Ishikawa (cell line): Measurements from ENCODE around the gene DAND5.

Experiments
- CEBPB ChIP-seq: IDR thresholded peaks from 2 replicates; pipeline ENCODE4 v1.6.1; 2012
- CREB1 ChIP-seq: IDR thresholded peaks from 2 replicates; pipeline ENCODE4 v1.6.1; 2012; ENCODE audit warnings: low read depth
- EGR1 ChIP-seq: IDR thresholded peaks from 2 replicates; pipeline ENCODE4 v1.6.1; 2012
- EP300 ChIP-seq: IDR thresholded peaks from 2 replicates; pipeline ENCODE4 v1.6.1; 2012; ENCODE audit warnings: borderline replicate concordance
- FOXM1 ChIP-seq: IDR thresholded peaks from 2 replicates; pipeline ENCODE4 v1.6.1; 2012; ENCODE audit warnings: low read depth, borderline replicate concordance
- MAX ChIP-seq: IDR thresholded peaks from 2 replicates; pipeline ENCODE4 v1.6.1; 2012
- NFIC ChIP-seq: IDR thresholded peaks from 2 replicates; pipeline ENCODE4 v1.6.1; 2012
- RAD21 ChIP-seq: IDR thresholded peaks from 2 replicates; pipeline ENCODE4 v1.6.1; 2012; ENCODE audit warnings: low read depth
- REST ChIP-seq: IDR thresholded peaks from 2 replicates; pipeline ENCODE4 v1.6.1; 2012; ENCODE audit warnings: low read depth, mild to moderate bottlenecking
- TAF1 ChIP-seq: IDR thresholded peaks from 2 replicates; pipeline ENCODE4 v1.6.1; 2012; ENCODE audit warnings: low read depth, mild to moderate bottlenecking
- TCF12 ChIP-seq: IDR thresholded peaks from 2 replicates; pipeline ENCODE4 v1.6.1; 2012; ENCODE audit warnings: low read depth
- TEAD4 ChIP-seq: IDR thresholded peaks from 2 replicates; pipeline ENCODE4 v1.6.1; 2012
- USF1 ChIP-seq: IDR thresholded peaks from 2 replicates; pipeline ENCODE4 v1.6.1; 2012
- YY1 ChIP-seq: IDR thresholded peaks from 2 replicates; pipeline ENCODE4 v1.6.1; 2012; ENCODE audit warnings: low read depth
- ZBTB7A ChIP-seq: IDR thresholded peaks from 2 replicates; pipeline ENCODE4 v1.6.1; 2012; ENCODE audit warnings: low read depth

DAND5 gene

GRCh38 chr19:13017306-13018034 is 48.1 kb downstream of the DAND5 start:
- TF ChIP-seq RAD21: no peak
- no peak for TF ChIP-seq TCF12
- TF ChIP-seq CEBPB: no peak
- no peak for TF ChIP-seq YY1
- TF ChIP-seq TAF1: no peak
- TF ChIP-seq EGR1: no peak
- no peak for TF ChIP-seq FOXM1

GRCh38 chr19:13018035-13018914 is 48.9 kb downstream of the DAND5 start:
- TF ChIP-seq ZBTB7A (no peak), TAF1 (no peak), CREB1 (no peak), EGR1 (no peak), EP300 (no peak), TCF12 (no peak), MAX (no peak)

GRCh38 chr19:13019332-13019731 is 50.0 kb downstream of the DAND5 start:
- TF ChIP-seq CEBPB: no peak
- TF ChIP-seq USF1: no peak
- no peak for TF ChIP-seq TEAD4
- no peak for TF ChIP-seq RAD21
- TF ChIP-seq FOXM1: no peak
- TF ChIP-seq NFIC: no peak
- TF ChIP-seq ZBTB7A: no peak

GRCh38 chr19:13020002-13020414 is 50.6 kb downstream of the DAND5 start:
- no peak for TF ChIP-seq MAX
- no peak for TF ChIP-seq TAF1
- no peak for TF ChIP-seq TCF12
- TF ChIP-seq CREB1: no peak
- TF ChIP-seq EGR1: no peak
- TF ChIP-seq EP300: no peak
- no peak for TF ChIP-seq CEBPB
- TF ChIP-seq NFIC: no peak
- no peak for TF ChIP-seq REST
- TF ChIP-seq USF1: no peak
- TF ChIP-seq FOXM1: no peak

GRCh38 chr19:13022111-13022858 is 52.9 kb downstream of the DAND5 start:
- TF ChIP-seq CREB1 (no peak), FOXM1 (no peak), RAD21 (no peak), EGR1 (no peak), ZBTB7A (no peak), TCF12 (no peak), MAX (no peak), REST (no peak), USF1 (no peak), TAF1 (no peak), EP300 (no peak), CEBPB (no peak), TEAD4 (no peak), YY1 (no peak), NFIC (no peak)
